GM06990 (cell line): ENCODE results near the gene POLN.
"Not testable (repeated sequence)": the region's sequence is repeated elsewhere in the genome, so short reads cannot be mapped to it uniquely, and the experiment has no call there.

Experiments used
- DNase-seq: peaks from one replicate; pipeline ENCODE4 v3.0.0-alpha.2; 2011; ENCODE audit not compliant: insufficient read length; ENCODE audit errors: extremely low read depth
- H3K27me3 ChIP-seq: replicated peaks from 2 replicates; pipeline ENCODE4 v1.6.0; 2011; ENCODE audit warnings: low read length; ENCODE audit not compliant: control insufficient read depth, insufficient read depth
- H3K36me3 ChIP-seq: 2 replicates; pipeline ENCODE4 v1.5.1; 2011; ENCODE audit warnings: low read length; ENCODE audit not compliant: control insufficient read depth, insufficient read depth
- H3K4me3 ChIP-seq: replicated peaks from 2 replicates; pipeline ENCODE4 v1.5.1; 2011; ENCODE audit warnings: low read depth, mild to moderate bottlenecking, control low read depth, low read length
- TF ChIP-seq, protein P1 (sequence below): IDR thresholded peaks from 2 replicates; pipeline ENCODE4 v1.5.1; 2011; ENCODE audit warnings: low read length, control low read depth, mild to moderate bottlenecking, inconsistent platforms; ENCODE audit not compliant: insufficient read depth, poor library complexity, severe bottlenecking

Gene POLN

DNA sequence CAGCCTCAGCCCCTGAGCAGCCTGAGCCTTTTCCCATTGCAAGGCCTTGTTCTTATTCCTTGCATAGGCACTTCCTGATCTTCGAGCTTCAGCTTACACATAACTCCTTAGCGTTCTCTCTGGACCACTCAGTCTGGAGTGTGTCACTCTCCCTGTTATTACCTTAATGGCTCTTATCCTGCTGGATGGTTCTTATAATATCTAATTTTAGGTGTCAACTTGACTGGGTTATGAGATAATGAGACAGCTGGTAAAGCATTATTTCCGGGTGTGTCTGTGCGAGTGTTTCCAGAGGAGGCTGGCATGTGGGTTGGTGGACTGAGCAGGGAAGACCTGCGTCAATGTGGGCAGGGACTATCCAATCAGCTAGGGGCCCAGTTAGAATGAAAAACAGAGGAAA, 75.7 kb downstream of the POLN start:
- Histone ChIP-seq H3K36me3 (no peaks in the 10 kb centered on the region; the same call in 1 of the 2 replicates), H3K4me3 (no peak overlapping the region), H3K27me3 (no peaks in the 10 kb centered on the region)
- DNase-seq, result no peak
- TF ChIP-seq, protein P1, sequence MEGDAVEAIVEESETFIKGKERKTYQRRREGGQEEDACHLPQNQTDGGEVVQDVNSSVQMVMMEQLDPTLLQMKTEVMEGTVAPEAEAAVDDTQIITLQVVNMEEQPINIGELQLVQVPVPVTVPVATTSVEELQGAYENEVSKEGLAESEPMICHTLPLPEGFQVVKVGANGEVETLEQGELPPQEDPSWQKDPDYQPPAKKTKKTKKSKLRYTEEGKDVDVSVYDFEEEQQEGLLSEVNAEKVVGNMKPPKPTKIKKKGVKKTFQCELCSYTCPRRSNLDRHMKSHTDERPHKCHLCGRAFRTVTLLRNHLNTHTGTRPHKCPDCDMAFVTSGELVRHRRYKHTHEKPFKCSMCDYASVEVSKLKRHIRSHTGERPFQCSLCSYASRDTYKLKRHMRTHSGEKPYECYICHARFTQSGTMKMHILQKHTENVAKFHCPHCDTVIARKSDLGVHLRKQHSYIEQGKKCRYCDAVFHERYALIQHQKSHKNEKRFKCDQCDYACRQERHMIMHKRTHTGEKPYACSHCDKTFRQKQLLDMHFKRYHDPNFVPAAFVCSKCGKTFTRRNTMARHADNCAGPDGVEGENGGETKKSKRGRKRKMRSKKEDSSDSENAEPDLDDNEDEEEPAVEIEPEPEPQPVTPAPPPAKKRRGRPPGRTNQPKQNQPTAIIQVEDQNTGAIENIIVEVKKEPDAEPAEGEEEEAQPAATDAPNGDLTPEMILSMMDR, result no peak

DNA sequence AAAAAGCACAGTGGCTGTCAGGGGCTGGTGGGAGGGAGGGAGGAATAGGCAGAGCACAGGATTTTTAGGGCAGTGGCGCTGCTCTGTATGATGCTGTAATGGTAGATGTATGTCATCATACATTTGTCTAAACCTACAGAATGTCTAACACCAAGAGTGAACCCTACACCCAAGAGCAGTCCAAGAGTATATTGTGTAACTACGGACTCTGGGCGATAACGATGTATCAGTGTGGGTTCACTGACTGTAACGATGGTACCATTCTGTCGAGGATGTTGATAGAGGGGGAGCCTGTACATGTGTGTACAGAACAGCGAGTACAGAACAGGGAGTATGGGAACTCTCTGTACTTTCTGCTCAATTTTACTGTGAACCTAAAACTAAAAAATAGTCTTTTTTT, 76.5 kb downstream of the POLN start:
- H3K4me3 ChIP-seq, result no peak overlapping the region
- no peaks in the 10 kb centered on the region; the same call in 1 of the 2 replicates for H3K36me3 ChIP-seq
- DNase-seq, result no peak
- TF ChIP-seq, protein P1, result no peak
- H3K27me3 ChIP-seq, result no peaks in the 10 kb centered on the region

DNA sequence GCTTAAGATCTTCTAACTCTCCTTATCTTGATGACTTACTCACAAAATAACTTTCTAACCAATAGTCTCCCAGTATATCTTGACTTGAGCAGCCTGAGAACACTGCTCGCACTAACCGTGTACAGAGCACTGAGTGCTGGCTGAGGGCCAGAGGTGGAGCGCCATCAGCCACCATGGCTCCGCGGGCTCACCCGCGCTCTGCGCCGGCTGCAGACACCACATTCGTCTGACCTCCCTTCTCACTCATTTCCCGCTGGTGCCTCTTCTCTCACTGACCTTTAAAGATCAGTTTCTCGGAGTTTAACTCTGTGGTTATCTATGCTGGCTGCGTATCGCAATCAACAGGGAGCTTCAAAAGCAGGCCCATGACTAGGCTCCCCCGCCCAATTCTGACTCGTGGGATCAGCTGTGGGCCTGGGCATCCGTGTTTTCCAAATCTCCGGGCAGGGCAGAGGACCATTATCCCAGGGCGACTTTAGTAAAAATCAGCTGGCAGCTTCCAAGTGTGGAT, 78.6 kb downstream of the POLN start:
- TF ChIP-seq, protein P1, result no peak
- Histone ChIP-seq H3K4me3 (no peak overlapping the region), H3K36me3 (no peaks in the 10 kb centered on the region; the same call in 1 of the 2 replicates), H3K27me3 (no peaks in the 10 kb centered on the region)
- DNase-seq, result no peak

DNA sequence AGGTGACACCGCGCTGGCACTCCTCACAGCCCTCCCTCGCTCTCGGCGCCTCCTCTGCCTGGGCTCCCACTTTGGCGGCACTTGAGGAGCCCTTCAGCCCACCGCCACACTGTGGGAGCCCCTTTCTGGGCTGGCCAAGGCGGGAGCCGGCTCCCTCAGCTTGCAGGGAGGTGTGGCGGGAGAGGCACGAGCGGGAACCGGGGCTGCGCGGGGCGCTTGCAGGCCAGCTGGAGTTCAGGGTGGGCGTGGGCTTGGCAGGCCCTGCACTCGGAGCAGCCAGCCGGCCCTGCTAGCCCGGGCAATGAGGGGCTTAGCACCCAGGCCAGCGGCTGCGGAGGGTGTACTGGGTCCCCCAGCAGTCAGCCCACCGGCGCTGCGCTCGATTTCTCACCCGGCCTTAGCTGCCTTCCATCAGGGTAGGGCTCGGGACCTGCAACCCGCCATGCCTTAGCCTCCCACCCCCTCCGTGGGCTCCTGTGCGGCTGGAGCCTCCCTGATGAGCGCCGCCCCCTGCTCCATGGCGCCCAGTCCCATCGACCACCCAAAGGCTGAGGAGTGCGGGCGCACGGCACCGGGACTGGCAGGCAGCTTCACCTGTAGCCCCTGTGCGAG, 80.7 kb downstream of the POLN start:
- not testable (repeated sequence) for H3K4me3 ChIP-seq, DNase-seq

DNA sequence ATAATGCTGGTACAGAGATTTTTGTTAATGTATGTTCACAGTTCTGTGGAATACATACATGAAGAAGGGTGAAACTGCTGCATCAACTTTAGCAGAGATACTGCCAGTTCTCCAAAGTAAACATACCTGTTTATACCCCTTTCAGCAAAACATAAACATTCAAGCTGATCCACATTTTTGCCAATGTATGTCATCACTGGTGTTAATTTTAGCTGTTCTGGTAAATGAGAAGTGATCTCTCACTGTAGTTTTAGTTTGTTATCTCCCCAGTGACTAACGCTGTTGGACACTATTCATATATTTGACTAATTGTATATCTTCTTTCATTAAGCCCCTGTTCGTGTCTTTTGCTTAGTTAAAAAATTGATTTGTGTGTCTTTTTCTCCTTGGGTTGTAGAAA, 82.0 kb downstream of the POLN start:
- Histone ChIP-seq H3K36me3 (no peaks in the 10 kb centered on the region), H3K4me3 (no peak overlapping the region), H3K27me3 (no peaks in the 10 kb centered on the region)
- TF ChIP-seq, protein P1, result no peak
- no peak for DNase-seq

More for the DNA sequence above, 80.7 kb downstream of the POLN start:
- not testable (repeated sequence) for H3K27me3 ChIP-seq, H3K36me3 ChIP-seq

DNA sequence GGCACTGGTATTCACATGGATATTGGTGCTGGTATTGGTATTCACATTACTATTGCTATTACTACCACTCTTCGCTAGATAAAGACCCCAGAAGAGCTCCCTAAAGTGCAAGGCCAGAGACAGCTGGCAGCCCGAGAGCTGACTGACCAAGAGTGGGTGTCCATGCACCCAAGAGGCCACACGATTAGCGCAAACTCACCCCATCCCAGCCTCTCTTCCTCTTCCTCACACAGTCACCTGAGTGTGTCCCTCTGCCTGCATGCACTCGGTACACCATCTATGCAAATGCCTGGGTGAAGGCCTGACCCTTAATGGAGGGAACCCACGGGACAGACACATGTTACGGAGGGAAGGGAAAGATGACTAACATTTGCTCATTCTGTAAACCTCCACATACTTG, 86.7 kb downstream of the POLN start:
- Histone ChIP-seq H3K27me3 (no peaks in the 10 kb centered on the region), H3K4me3 (no peak overlapping the region), H3K36me3 (no peaks in the 10 kb centered on the region)
- TF ChIP-seq, protein P1, result no peak
- no peak for DNase-seq
